K562 (cell line): ENCODE data around the gene NAT10.

Experiments
- GATAD2A ChIP-seq: fragments of 450-650 bp; IDR thresholded peaks from 2 replicates; pipeline ENCODE4 v1.6.1; 2017
- SIN3A ChIP-seq, 2 experiments: fragments of 150-350 bp in 1 of 2; IDR thresholded peaks; 2 replicates each; pipeline ENCODE4 v1.6.1; 2011 to 2016; ENCODE audit warnings: borderline replicate concordance in 2 of 2, low read depth in 2 of 2, low read length in 2 of 2, mild to moderate bottlenecking in 2 of 2, moderate library complexity in 2 of 2; ENCODE audit not compliant: control insufficient read depth in 1 of 2
- ZNF165 ChIP-seq: fragments of 250-450 bp; sonication (Bioruptor Pico); IDR thresholded peaks from 2 replicates; pipeline ENCODE4 v1.4.0; 2020; ENCODE audit warnings: borderline replicate concordance
- TF ChIP-seq, protein P1 (sequence below): sonication (generic); formaldehyde crosslinking; IDR thresholded peaks from 2 replicates; pipeline ENCODE4 v1.8.0; 2022; ENCODE audit warnings: missing genetic modification reagents, mild to moderate bottlenecking, borderline replicate concordance
- TF ChIP-seq, protein P2 (sequence below), 3 experiments: IDR thresholded peaks in 2 of 3; conservative IDR thresholded peaks in 1 of 3; 2 replicates each; pipeline ENCODE4 v1.5.1; 2011 to 2012; ENCODE audit warnings: low read length in 3 of 3, mild to moderate bottlenecking in 3 of 3, control low read depth in 2 of 3, improper control_type of control experiment in 1 of 3, inconsistent platforms in 1 of 3, low read depth in 1 of 3, mixed read lengths in 1 of 3, moderate library complexity in 1 of 3; ENCODE audit not compliant: insufficient read depth in 2 of 3
- TF ChIP-seq, protein P3 (sequence below), 2 experiments: fragments of 450-650 bp in 1 of 2; sonication (generic) in 1 of 2; formaldehyde crosslinking in 1 of 2; IDR thresholded peaks in 1 of 2; conservative IDR thresholded peaks in 1 of 2; 2 replicates each; pipeline versions ENCODE4 v1.6.1 to v1.8.1; 2016 to 2023; ENCODE audit warnings: mild to moderate bottlenecking in 2 of 2, moderate library complexity in 2 of 2, inconsistent platforms in 1 of 2, missing genetic modification reagents in 1 of 2
- TF ChIP-seq, protein P4 (sequence below): sonication (generic); formaldehyde crosslinking; IDR thresholded peaks from 2 replicates; pipeline ENCODE4 v1.8.0; 2022; ENCODE audit warnings: mild to moderate bottlenecking, low read depth, missing genetic modification reagents
- TF ChIP-seq, protein P5 (sequence below): fragments of 450-650 bp; IDR thresholded peaks from 2 replicates; pipeline ENCODE4 v1.6.1; 2018; ENCODE audit not compliant: partially characterized antibody

DNA sequence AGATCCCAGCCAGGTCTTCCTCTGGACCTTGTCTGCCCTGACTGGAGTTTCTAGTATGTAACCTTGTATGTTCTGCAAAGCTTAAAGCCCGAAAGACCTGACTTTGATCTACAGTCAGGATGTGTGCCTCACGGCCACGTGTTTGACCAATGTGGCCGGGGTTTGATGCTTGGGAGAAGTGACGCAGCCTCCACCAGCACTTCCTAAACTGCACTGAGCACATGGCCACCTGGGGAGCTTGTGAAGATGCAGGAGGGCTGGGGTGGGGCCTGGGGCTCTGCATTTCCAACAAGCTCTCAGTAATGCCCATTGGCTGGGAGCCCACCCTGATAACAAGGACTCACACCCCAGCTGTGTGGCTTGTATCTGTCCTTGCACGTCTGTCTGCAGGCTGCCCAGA lies 53.2 kb downstream of the NAT10 start:
- TF ChIP-seq, protein P1, sequence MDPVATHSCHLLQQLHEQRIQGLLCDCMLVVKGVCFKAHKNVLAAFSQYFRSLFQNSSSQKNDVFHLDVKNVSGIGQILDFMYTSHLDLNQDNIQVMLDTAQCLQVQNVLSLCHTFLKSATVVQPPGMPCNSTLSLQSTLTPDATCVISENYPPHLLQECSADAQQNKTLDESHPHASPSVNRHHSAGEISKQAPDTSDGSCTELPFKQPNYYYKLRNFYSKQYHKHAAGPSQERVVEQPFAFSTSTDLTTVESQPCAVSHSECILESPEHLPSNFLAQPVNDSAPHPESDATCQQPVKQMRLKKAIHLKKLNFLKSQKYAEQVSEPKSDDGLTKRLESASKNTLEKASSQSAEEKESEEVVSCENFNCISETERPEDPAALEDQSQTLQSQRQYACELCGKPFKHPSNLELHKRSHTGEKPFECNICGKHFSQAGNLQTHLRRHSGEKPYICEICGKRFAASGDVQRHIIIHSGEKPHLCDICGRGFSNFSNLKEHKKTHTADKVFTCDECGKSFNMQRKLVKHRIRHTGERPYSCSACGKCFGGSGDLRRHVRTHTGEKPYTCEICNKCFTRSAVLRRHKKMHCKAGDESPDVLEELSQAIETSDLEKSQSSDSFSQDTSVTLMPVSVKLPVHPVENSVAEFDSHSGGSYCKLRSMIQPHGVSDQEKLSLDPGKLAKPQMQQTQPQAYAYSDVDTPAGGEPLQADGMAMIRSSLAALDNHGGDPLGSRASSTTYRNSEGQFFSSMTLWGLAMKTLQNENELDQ (CRISPR knock-in tag), result no peak
- TF ChIP-seq ZNF165 (CRISPR knock-in tag) (no peak), GATAD2A (no peak), SIN3A (IDR thresholded peaks at IDR 0.05; ENCODE audit: borderline replicate concordance in 2 of 2, control insufficient read depth in 1 of 2, low read depth in 2 of 2, low read length in 2 of 2) (no peak)
- TF ChIP-seq, protein P2, sequence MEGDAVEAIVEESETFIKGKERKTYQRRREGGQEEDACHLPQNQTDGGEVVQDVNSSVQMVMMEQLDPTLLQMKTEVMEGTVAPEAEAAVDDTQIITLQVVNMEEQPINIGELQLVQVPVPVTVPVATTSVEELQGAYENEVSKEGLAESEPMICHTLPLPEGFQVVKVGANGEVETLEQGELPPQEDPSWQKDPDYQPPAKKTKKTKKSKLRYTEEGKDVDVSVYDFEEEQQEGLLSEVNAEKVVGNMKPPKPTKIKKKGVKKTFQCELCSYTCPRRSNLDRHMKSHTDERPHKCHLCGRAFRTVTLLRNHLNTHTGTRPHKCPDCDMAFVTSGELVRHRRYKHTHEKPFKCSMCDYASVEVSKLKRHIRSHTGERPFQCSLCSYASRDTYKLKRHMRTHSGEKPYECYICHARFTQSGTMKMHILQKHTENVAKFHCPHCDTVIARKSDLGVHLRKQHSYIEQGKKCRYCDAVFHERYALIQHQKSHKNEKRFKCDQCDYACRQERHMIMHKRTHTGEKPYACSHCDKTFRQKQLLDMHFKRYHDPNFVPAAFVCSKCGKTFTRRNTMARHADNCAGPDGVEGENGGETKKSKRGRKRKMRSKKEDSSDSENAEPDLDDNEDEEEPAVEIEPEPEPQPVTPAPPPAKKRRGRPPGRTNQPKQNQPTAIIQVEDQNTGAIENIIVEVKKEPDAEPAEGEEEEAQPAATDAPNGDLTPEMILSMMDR (IDR thresholded peaks at IDR 0.05 in 2 of 3, conservative IDR thresholded peaks at IDR 0.05 in 1 of 3; ENCODE audit: insufficient read depth in 2 of 3, low read depth in 1 of 3, low read length in 3 of 3), result no peak
- TF ChIP-seq, protein P3, sequence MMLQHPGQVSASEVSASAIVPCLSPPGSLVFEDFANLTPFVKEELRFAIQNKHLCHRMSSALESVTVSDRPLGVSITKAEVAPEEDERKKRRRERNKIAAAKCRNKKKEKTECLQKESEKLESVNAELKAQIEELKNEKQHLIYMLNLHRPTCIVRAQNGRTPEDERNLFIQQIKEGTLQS (IDR thresholded peaks at IDR 0.05), result no peak
- TF ChIP-seq, protein P3 (CRISPR knock-in tag; conservative IDR thresholded peaks at IDR 0.05), result no peak
- TF ChIP-seq, protein P4, sequence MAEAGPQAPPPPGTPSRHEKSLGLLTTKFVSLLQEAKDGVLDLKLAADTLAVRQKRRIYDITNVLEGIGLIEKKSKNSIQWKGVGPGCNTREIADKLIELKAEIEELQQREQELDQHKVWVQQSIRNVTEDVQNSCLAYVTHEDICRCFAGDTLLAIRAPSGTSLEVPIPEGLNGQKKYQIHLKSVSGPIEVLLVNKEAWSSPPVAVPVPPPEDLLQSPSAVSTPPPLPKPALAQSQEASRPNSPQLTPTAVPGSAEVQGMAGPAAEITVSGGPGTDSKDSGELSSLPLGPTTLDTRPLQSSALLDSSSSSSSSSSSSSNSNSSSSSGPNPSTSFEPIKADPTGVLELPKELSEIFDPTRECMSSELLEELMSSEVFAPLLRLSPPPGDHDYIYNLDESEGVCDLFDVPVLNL (CRISPR knock-in tag), result no peak
- TF ChIP-seq, protein P5, sequence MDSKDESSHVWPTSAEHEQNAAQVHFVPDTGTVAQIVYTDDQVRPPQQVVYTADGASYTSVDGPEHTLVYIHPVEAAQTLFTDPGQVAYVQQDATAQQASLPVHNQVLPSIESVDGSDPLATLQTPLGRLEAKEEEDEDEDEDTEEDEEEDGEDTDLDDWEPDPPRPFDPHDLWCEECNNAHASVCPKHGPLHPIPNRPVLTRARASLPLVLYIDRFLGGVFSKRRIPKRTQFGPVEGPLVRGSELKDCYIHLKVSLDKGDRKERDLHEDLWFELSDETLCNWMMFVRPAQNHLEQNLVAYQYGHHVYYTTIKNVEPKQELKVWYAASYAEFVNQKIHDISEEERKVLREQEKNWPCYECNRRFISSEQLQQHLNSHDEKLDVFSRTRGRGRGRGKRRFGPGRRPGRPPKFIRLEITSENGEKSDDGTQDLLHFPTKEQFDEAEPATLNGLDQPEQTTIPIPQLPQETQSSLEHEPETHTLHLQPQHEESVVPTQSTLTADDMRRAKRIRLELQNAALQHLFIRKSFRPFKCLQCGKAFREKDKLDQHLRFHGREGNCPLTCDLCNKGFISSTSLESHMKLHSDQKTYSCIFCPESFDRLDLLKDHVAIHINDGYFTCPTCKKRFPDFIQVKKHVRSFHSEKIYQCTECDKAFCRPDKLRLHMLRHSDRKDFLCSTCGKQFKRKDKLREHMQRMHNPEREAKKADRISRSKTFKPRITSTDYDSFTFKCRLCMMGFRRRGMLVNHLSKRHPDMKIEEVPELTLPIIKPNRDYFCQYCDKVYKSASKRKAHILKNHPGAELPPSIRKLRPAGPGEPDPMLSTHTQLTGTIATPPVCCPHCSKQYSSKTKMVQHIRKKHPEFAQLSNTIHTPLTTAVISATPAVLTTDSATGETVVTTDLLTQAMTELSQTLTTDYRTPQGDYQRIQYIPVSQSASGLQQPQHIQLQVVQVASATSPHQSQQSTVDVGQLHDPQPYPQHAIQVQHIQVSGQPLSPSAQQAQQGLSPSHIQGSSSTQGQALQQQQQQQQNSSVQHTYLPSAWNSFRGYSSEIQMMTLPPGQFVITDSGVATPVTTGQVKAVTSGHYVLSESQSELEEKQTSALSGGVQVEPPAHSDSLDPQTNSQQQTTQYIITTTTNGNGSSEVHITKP, result no peak
